DMS153 (cell line): ENCODE data around the gene NPM3.

Source experiments
- DNase-seq: peaks from one replicate; lab custom pipeline; 2025; lab: John Stamatoyannopoulos, UW

The NPM3 gene

DNA sequence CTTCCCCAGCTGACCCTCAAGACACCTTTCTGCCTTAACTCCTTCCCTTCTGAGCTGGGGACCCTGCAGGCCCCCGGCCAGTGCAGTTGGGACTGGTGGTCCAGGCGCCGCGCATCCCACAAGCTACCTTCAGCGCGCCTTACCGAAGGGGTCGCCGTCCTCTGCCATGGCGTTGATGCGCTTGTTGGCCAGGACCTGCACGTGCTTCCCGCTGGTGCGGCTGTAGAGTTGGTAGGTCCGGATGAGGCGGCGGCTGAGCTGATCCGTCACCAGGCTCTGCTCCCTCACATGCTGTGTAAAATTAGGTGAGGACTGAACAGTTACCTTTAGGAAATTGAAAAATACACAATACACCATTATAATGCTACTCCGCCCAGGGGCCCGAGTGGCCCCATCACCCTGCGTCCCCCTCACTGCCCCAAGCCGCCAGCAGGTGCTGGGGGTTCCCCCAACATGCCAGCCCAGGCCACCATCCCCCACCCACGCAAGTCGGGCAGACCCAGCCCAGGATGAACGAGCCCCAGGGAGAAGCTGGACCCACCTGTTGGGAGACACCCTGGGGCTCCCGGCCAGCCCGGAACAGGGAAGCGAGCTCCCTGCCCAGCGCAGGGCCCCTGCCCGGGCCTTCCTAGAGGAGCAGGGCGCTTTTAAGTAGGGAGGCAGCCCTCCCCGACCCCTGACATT is 8.5 kb downstream of the NPM3 start:
- DNase-seq: no peak

DNA sequence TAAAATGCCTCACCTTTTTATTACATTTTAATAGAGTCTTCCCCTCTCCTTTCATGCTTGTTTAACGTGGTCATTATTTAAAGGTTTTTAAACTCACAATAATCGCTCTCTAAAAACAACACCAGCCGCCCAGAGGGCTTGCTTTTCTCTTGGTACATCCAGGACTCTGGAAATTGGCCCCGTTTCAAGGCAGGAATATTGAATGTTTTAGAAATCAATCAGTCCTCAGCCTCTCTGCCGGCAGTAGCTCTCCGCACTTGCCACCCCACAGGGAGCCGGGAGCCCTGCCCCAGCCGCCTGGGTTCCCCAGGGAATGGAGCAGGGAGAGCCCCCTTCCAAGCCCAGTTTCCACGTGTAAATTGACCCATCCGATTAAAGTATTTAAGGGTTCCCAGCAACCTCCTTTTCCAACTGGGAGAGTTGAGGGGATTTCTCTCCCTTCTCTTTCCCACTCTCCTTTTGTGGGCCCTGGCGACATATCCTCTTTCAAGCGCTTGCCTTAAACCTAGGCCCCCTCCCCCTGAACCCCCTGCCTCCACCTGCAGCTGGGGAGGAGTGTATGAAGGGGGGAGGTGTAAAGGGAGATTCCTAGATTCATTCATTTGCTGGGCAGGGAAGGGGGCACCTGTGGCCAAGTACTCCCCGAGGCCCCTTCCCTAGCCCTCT is 9.2 kb downstream of the NPM3 start:
- DNase-seq: no peak

DNA sequence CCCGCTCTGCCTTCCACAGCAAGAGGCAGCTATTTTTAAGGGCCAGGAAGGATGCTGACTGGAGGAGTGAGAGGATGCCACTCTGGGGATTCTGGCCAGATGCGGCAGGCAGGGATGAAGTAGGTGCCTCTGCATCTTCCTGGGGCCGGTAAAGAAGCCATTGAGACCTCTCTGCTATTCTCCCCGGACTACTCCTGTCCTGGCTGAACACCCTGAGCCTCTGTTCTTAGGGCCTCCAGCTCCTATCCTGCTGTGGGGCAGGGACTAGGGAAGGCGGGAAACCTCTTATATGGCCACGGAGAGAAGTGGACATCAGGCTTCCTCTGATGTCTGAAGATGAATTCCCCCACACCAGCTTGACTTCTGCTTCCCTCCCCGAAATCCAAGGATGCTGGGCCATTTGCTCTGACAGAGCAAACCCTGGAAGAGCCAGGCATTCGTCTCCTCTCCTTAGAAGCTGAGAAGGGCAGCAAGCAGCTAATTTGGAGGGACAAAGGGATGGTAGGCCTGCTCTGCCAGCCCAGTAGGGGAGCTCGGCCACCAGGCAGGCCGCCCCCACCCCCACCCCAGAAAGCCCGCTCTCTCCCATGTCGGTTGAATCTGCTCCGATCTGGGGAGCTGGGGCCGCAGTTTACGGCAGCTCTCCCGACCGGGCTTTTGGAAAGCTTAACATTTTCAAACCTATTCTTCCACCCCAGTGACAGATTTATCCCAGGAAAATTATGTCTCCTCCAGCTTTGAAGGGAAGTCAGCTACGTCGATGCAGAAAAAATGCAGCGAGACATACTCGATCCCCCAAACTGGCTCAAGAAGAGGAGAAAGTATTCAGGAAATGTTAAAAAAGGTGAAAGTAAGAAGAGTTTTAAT is 10.1 kb downstream of the NPM3 start:
- DNase-seq: no peak

DNA sequence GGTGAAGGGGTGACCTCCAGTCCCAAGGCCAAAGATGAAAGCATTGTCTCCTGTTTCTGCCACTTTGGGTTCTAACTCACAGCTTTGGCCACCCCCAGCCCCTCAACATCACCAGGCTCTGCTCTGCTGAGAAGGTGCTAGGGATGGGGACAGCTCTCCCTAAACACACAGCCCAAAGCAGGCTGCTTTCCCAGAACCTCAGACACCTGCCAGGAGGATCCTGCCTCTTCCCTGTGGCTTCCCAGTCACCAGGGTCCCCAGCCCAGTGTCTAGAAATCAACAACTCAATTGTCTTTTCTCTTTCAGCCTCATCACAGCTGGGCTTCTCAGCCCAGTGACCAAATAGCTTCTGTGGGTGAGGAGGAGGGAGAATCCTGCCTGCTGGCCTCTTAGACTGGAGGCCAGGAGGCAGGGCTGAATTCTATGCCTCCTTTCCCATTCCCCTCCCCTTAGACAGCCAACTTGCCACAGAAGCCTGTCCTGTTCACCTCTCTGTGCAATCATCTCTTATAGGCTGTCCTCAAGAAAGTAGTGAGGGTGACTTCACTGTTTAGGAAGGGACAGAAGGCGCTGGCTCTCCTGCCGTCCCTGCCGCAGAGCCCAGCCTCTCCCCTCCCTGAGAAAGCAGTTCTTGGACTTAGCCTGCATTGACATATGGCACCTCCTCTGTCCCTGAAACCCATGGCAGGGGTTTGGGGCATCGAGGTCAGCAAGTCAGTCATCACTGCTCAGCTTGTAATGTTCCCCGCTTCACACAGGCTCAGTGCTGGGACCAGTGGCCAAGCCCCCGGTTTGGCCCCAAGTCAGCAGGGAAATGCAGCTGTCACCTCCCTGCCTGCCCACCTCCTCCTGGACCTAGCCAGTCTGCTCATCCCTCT is 11.0 kb downstream of the NPM3 start:
- DNase-seq: no peak

DNA sequence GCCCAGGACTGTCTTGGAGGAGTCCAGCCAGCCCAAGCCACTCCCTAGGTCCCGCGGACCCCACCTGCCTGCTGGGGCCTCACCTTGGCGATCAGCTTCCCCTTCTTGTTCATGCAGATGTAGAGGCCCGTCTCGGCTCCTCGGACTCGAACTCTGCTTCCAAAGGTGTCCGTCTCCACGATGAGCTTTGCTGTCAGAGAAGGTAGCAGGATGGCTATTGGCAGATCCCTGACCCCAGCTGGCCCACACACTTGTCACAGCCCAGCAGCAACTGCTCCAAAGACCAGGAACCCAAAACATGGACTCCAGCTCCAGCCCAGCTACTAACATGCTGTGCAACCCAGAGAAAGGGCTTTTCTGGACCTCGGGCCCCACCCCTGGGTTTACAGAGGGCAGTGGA is 11.9 kb downstream of the NPM3 start:
- no peak for DNase-seq

DNA sequence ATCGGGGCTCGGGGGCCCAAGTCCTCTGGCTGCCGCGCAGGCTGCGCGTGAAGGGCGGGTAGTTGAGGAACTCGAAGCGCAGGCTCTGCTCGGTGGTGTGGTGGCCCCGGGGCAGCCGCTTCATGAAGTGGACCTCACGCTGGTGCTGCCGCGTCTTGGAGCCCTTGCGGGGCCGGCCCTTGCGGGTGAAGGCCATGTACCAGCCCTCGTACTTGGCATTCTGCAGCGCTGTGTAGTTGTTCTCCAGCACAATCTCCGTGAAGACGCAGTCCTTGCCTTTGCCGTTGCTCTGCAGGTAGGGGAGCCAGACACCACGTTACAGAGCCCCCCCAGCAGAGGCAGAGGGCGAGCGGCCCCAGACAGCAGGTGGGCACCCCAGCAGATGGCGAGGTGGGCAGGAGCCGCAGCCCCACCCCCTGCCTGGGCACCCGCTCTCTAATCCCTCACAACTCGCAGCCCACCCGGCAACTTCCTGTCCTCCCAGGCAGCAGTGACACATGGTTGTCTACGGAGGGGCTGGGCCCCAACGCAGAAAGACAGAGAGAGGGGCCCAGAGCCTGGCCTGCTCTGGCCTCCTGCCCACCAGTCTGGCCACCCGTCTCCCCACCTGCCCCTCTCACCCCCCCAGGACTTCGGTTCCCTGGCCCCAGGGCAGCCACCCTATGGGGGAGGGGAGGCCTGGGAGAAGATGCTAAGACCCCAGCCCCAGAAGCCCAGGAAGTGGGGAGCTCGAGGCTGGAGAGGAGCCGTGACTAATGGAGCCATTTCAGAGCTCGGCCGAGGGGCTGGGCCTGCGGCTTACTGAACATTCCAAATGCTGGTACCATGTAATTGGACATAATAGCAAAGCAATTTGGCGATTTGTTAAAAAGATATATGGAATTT is 12.7 kb downstream of the NPM3 start:
- DNase-seq: no peak

DNA sequence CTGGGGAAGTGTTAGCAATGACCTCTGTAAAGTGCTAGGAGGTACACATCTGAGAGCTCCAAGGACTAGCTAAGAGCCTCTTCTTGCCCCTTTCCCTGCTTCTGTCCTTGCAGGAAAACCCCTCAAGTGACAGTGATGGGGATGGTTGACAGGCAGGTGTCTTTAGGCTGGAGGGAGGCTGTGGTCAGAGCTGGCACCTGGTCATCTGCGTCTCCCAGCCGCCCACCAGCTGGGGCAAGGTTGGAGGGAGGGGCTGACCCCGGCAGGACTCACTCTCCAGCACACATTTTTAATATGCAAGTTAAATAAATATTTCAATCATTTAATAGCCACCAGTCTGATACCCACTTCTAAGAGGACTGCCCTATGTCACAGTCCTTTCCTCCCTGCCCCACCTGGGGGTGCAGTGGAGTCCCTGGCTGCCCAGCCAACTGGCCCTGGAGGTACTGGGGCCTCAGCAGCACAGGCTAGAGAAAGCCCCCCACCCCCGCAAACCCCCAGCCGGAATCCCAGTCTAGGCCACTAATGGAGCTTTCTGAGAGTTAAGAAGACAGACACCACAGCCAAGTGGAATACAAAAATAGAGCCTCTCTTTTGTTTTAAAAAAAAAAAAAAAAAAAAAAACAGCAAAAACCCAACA is 13.6 kb downstream of the NPM3 start:
- DNase-seq: no peak

DNA sequence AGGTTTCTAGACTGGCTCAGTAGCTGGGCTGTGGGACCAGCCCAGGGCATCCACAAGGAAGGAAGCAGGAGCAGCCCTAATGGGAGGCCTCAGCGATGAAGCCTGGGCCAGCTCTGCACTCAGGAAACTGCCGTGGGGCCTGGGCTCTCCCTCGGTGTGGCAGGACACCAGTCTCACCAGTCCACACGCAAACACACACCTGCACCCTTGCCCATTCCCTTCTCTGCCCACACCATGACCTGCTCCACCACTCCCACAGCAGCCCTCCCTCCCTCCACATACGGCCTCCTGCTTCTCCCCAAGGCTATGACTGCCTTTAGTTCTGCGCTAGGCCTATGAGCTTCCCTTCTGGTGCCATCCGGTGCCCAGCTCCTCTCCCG is 14.5 kb downstream of the NPM3 start:
- no peak for DNase-seq

DNA sequence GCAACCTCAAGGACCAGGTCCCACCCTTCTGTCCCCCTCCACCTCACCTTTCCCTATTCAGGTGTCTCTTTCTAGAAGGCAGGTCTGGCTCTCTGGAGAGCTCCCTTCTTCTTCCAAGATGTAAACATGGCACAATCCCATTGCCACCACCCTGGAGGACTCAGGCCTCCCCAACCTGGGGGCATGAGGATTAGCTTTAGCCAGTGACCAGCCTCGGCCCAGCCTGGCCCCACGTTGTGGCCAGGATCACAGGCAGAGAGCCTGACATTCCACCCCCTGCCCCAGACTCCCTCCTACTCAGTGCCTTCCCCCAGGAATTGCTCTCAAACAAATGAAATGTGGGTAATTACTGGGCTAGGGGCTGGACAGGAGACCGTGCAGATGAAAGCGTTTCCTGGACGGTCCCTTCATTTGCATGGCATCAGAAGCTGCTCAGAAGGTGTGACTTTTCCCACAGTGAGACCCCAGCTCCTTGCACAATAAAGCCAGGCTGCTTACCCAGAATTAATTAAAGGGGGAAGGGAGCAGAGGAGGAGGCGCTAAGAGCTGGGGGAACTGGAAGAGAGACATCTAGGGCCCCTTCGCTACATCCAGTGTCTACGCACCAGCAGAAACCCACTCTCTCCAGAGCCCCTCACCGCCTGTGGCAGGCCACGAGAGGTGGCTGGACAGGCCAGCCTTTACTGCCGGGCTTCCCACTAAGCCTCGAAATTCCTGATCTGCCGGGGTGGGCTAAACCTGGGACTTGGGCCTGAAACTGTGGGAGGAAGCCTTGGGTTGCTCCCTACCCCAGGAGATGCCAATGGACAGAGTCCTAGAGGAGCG is 15.1 kb downstream of the NPM3 start:
- DNase-seq: no peak

DNA sequence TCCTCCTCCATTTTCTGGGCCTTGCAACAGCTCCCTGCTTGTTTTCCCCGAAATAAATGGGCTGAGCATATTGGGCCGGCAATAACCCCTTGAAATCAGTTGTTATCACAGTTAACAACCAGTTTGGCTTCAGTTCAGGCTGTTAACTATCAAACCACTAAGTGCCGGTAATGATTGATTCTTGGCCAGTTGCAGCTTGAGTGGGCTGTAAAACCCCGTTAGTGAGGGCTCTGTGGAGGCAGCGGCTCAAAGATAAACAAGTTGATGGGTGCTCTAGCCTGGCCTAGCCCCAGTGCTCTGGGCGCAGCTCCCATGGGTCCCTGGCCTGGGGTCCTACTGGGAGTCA is 15.7 kb downstream of the NPM3 start:
- DNase-seq: no peak

DNA sequence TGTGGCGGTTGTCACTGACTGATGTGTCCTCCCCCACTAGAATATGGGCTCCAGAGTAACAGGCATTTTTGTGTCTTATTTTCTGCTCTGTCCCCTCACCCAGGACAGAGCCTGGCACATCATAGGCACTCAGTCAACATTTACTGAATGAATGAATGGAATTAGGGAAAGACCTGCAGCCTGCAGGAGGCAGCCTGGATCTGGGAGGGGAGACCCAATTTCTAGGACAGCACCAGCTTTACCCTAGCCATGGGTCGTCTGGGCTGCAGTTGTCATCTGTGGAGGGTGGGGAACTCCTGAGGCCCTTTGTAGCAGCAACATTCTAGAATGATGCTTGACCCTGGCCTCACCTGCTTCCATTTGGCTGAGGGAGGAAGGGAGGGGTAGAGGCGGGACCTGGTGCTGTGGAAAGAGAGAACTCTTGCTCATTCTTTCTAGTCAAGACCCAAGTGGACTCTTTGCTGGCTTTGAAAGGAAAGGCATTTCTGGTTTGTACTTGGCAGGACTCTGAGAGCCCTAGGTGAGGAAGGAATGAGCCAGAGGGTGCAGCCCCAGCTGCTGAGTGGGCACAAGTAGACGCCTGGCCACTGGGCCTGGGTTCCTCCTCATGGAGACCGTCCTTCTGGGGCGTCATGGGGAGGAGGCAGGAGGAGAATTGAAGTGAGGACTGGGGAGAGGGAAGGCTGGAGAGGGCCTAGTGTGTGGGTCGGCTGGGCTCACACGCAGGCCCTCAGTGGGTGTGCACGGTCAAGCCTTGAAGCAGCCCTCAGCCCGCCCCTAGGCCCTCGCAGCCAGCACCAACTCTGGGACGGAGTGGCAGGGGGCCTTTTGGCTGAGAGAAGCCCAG is 16.3 kb downstream of the NPM3 start:
- DNase-seq: no peak

DNA sequence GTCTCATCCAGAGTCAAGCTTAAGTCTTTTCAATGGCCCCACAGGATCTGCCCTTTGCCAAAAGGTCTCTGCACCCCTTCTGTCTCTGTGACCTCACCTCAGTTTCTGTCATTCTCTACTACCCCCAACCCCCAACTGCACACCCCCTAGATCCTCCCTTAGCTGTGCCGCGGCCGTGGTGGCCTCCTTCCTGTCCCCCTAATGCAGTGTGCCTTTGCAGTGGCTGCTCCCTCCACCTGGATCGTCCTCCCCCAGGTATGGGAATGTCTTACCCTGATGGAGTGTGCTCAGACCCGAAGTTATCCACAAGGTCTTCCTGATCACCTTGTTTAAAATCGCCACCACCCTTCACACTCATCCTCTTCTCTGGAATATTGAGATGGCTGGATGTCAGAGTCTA is 16.9 kb downstream of the NPM3 start:
- DNase-seq: no peak

DNA sequence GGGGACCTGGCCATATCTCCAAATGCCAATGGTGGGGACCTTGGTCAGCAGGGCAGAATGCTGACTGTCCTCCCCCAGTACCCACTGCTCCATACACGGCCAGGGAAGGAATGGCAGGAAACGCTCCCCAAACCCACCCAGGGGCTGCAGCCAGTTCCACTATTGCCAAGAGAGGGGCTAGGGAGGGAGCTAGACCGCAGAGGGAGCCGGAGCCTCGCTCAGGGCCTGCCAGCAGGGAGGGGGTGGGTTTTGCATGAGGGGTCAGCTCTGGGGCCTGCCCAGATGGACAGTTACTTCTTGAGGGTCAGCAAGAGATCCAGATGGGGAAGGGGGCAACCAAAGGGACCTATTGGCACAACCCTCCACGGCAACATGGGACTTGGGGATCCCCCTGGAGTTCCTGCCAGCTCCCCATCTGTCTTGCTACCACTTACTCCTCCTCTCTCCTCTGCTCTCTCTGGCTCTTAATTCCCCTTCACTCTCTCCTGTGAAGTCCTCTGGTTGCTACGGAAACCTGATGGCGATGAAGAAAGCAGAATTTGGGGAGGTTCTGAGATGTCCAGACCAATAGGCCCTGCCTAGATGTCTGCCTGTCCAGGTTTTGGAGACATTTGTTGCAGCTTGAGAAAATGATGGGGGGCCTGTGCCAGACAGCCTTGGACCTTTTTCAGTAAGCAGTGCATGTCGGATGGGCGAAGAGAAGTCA is 20.0 kb downstream of the NPM3 start:
- DNase-seq: no peak

DNA sequence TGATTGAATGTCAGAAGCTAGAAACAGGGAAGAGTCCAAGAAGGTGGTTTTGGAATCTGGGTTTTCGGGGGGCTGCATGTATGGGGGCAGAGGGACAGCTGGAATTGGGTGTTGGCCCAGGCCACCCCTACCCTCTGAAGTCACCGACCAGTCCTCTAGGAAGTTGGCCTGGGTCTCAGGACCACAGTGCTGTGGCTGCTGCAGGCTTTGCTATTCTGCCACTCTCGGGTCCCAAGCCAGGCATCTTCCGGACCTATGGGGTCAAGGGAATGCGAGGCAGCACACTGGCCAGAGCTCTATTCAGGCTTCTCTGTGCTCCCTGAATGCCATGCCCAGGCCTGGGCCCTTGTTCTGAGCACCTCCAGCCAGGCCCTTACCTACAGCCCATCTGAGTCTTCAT is 20.5 kb downstream of the NPM3 start:
- DNase-seq: no peak

DNA sequence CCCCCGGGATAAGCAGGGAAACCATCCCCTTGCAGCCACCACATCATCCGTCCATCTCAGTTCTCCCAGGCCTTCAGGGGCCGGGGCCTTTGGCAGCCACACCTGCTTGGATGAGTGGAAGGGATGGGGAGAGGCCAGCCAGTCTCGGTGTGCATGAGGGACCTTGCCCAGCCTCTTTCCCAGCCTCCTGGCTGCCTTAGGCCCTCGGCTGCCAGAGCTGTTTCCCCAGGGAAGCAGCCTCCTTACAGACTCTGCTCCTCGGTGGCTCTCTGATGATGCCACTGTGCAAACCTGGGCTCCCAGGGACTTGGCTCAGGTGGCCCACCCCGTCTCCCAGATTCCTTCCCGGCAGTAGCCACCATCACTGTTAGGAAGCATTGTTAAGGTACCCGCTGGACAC is 22.0 kb downstream of the NPM3 start:
- DNase-seq: no peak

DNA sequence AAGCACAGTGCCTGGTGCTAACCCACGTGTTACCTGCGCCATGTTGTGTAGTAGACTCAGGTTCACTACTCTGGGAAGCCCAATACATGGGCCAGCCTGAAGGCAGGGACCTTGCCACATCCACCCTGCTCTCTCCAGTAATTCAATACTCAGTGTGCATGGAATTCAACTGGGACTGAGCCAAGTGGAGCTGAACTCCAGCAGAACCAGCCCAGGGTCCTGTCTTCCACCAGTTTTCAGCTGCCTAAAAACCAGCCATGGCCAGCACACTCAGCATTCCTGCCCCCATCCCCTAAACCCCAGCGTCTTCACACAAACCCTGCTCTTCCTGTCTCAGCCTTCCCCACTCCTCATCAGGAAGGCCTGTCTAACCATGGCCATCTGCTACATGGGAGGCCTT is 22.7 kb downstream of the NPM3 start:
- DNase-seq: no peak

DNA sequence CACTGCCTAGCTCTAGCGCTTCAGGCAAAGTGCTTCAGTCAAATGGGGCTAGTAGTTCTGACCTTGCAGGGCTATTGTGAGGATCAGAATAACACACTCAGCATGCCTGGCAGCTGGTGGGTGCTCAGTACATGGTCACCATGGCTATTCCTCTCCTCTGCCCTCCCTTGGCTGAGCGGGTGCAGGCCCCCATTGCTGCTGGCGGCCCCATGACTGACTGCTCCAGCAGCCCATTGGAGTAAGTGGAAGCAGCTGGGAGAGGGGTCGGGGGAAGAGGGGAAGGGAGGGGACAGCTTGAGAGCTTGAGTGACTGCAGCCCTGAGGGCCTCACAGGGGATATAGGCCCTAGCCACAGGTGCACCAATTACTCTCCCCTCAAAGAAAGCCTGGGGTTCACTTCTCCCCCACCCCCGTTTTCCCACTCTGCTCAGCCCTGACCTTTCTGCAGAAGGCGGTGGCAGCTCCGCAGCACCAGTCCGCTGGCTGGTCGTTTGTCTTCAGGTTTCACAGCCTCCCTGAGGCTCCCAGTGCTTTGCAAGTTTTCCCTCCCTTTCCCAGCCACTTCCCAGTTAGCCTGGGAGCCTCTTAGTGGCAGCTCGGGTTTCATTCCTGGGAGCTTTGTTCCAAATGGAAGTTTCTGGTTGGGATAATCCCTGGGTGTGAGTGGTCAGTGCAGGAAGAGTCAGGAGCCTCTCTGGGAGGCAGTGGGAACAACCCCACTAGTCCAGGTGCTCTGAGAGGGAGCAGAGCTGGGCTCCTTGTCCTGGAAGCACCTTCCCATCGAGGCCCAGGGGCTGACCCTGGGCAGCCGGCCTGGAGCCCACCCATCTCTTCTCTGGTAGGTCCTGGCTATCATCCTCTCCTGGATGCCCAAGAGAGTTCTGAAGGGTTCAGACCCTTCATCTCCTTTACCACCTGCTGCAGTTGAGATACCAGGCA is 23.7 kb downstream of the NPM3 start:
- no peak for DNase-seq
